ENCODE data around the gene IL17RA.

DNA sequence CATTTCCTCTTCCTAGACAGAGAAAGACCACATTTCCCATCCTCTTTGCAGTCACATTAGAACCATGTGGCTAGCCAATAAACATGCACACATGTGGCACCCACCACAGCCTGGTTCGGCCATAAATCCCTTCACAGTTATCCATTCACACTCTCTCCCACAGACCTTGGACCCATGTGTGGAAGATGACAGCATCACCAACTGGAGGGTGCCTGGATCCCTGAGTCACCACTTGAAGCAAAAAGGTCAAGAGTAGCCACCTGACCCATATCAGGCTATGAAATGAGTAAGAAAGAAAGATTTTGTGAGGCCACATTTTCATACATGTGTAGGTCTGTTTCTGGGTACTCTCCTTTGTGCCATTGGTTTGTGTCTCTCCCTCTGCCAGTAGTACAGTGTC lies 45.4 kb downstream of the IL17RA start:
- TF ChIP-seq CTCF (IDR thresholded peaks at IDR 0.05; ENCODE audit: low read length), result no peak
- no peak for TF ChIP-seq EZH2 (IDR thresholded peaks at IDR 0.05; ENCODE audit: borderline replicate concordance, low read length)

Data from OCI-LY1 (cell line).